Keratinocyte (primary cell): ENCODE measurements around the gene MGAT5B.

Experiments
- CTCF ChIP-seq, 3 experiments: IDR thresholded peaks in 1 of 3; conservative IDR thresholded peaks in 1 of 3; optimal IDR thresholded peaks in 1 of 3; 2 replicates in 2 of 3; 3 replicates in 1 of 3; pipeline versions ENCODE3 to v1.5.1; 2011; ENCODE audit warnings: low read length in 3 of 3, mild to moderate bottlenecking in 3 of 3, moderate library complexity in 2 of 3, control low read depth in 1 of 3, inconsistent platforms in 1 of 3; ENCODE audit not compliant: insufficient read depth in 2 of 3; ENCODE audit errors: extremely low read depth in 1 of 3
- EZH2 ChIP-seq: IDR thresholded peaks from one replicate; pipeline ENCODE4 v1.6.1; 2012; ENCODE audit warnings: inconsistent platforms, mild to moderate bottlenecking, low read length, moderate library complexity

- no peak for TF ChIP-seq CTCF (optimal IDR thresholded peaks at IDR 0.05 in 1 of 3, IDR thresholded peaks at IDR 0.05 in 1 of 3, conservative IDR thresholded peaks at IDR 0.05 in 1 of 3; ENCODE audit: extremely low read depth in 1 of 3, insufficient read depth in 2 of 3, low read length in 3 of 3)
- no peak for TF ChIP-seq EZH2
Observed at GRCh38 chr17:76897023-76897422, 28.8 kb downstream of the MGAT5B start.
